ENCODE measurements around the gene GSS.

GRCh38 chr20:34947336-34947735 lies 8.3 kb downstream of the GSS start:
- TF ChIP-seq CTCF (IDR thresholded peaks at IDR 0.05) (no peak), POLR2A (IDR thresholded peaks at IDR 0.05) (no peak)
